HG03175 (cell line): ENCODE results near the gene CASTOR1.

ENCODE experiments used
- ATAC-seq: cut with Tn5 transposase; IDR thresholded peaks from one replicate; pipeline ENCODE4 v1.9.1; 2021; ENCODE audit warnings: mild to moderate bottlenecking, moderate library complexity; ENCODE audit not compliant: unreplicated experiment

Gene CASTOR1

GRCh38 chr22:30286331-30286730, 3.0 kb downstream of the CASTOR1 start:
- ATAC-seq: no peak

GRCh38 chr22:30285846-30286200, 3.5 kb downstream of the CASTOR1 start:
- ATAC-seq: no peak

- no peak for ATAC-seq
These were observed 4.0 kb downstream of the CASTOR1 start for GRCh38 chr22:30285176-30285845.

- no peak for ATAC-seq
These were observed 4.6 kb downstream of the CASTOR1 start for GRCh38 chr22:30284666-30285065.

GRCh38 chr22:30284172-30284571, 5.1 kb downstream of the CASTOR1 start:
- ATAC-seq: no peak

GRCh38 chr22:30283342-30283741, 6.0 kb downstream of the CASTOR1 start:
- no peak for ATAC-seq

- no peak for ATAC-seq
These were observed 6.7 kb downstream of the CASTOR1 start for GRCh38 chr22:30282616-30283046.

GRCh38 chr22:30280505-30280904, 8.8 kb downstream of the CASTOR1 start:
- no peak for ATAC-seq

GRCh38 chr22:30279932-30280331, 9.4 kb downstream of the CASTOR1 start:
- ATAC-seq: no peak

GRCh38 chr22:30279046-30279788, 10.1 kb downstream of the CASTOR1 start:
- no peak for ATAC-seq

- no peak for ATAC-seq
These were observed 11.6 kb downstream of the CASTOR1 start for GRCh38 chr22:30277547-30278344.

GRCh38 chr22:30276039-30276438, 13.3 kb downstream of the CASTOR1 start:
- ATAC-seq: no peak

- no peak for ATAC-seq
These were observed 13.7 kb downstream of the CASTOR1 start for GRCh38 chr22:30275625-30276024.

GRCh38 chr22:30274437-30274812, 14.9 kb downstream of the CASTOR1 start:
- ATAC-seq: no peak

GRCh38 chr22:30273711-30274436, 15.4 kb downstream of the CASTOR1 start:
- no peak for ATAC-seq

- ATAC-seq: no peak
These were observed 16.3 kb downstream of the CASTOR1 start for GRCh38 chr22:30272781-30273601.

GRCh38 chr22:30270832-30271231, 18.5 kb downstream of the CASTOR1 start:
- no peak for ATAC-seq

GRCh38 chr22:30268331-30268730, 21.0 kb downstream of the CASTOR1 start:
- ATAC-seq: no peak

- no peak for ATAC-seq
These were observed 21.7 kb downstream of the CASTOR1 start for GRCh38 chr22:30267382-30268302.
